HUES6 (cell line): Measurements from ENCODE around the gene AP3D1.
"Not testable (repeated sequence)": the region's sequence is repeated elsewhere in the genome, so short reads cannot be mapped to it uniquely, and the experiment has no call there.

Experiments used
- H3K27ac ChIP-seq: 2 replicates; pipeline ENCODE4 v1.7.0; 2013; ENCODE audit warnings: low read depth, mild to moderate bottlenecking, low read length, inconsistent platforms
- H3K27me3 ChIP-seq: 2 replicates; pipeline ENCODE4 v1.6.1; 2013; ENCODE audit warnings: low read length; ENCODE audit not compliant: control insufficient read depth, insufficient read depth
- H3K36me3 ChIP-seq: 2 replicates; pipeline ENCODE4 v1.6.1; 2013; ENCODE audit warnings: low read length; ENCODE audit not compliant: control insufficient read depth, insufficient read depth
- H3K4me1 ChIP-seq: 2 replicates; pipeline ENCODE4 v1.6.1; 2013; ENCODE audit warnings: low read length; ENCODE audit not compliant: control insufficient read depth, insufficient read depth
- H3K4me3 ChIP-seq: 2 replicates; pipeline ENCODE4 v1.5.1; 2013; ENCODE audit warnings: low read depth, low read length
- H3K9ac ChIP-seq: one replicate; pipeline ENCODE4 v1.6.1; 2013; ENCODE audit warnings: mild to moderate bottlenecking, low read length
- H3K9me3 ChIP-seq: 2 replicates; pipeline ENCODE4 v1.6.1; 2013; ENCODE audit warnings: low read depth, low read length; ENCODE audit not compliant: control insufficient read depth, insufficient read depth

Gene AP3D1

GRCh38 chr19:2089727-2090053 is 61.7 kb downstream of the AP3D1 start:
- H3K9me3 ChIP-seq: no peaks in the 10 kb centered on the region
- no peaks in the 10 kb centered on the region; the same call in 1 of the 2 replicates for H3K36me3 ChIP-seq
- H3K9ac ChIP-seq: peak overlapping the region; percentile 47
- H3K27ac ChIP-seq: 0 out of 2 replicates have a peak overlapping the region, but pooled peaks have one; percentile 51
- no peaks in the 10 kb centered on the region for H3K27me3 ChIP-seq
- peaks cover 23% of the 10 kb centered on the region for H3K4me1 ChIP-seq
- no peak overlapping the region for H3K4me3 ChIP-seq

DNA sequence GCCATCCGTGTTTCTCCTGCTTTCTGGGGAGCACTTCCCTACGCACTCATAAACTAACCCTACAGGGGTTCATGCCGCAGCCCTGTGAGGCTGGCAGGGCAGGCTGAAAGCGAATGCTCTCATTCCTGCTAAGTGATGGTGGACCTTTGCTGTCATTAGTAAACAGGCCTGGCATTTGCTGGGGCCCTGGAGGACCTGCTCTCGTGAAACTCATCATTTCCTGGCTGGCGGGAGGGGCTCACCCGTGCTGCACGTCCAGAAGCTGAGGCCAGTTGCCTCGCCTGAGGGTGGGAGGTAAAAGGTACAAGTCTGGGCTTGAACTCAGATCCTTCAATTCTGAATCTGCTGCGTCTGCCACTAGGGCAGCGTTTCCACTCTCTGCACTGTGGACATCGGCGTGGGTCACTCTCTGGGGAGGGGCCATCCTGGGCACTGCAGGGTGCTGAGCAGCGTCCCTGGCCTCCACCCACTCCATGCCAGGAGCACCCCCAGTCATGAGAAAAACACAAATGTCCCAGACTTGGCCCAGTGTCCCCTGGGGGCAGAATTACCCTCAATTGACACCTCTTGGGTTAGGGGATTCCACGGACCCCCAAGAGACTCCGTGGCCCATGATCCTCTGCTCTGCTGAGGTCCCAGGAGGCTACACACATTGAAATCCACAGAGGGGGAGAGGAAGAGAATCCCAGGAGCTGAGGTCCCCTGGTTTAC is 62.2 kb downstream of the AP3D1 start:
- H3K9me3 ChIP-seq: no peaks in the 10 kb centered on the region
- peaks cover 23% of the 10 kb centered on the region for H3K4me1 ChIP-seq
- no peaks in the 10 kb centered on the region; the same call in 1 of the 2 replicates for H3K36me3 ChIP-seq
- peak overlapping the region; percentile 47 for H3K9ac ChIP-seq
- H3K27me3 ChIP-seq: no peaks in the 10 kb centered on the region
- 0 out of 2 replicates have a peak overlapping the region, but pooled peaks have one; percentile 51 for H3K27ac ChIP-seq
- H3K4me3 ChIP-seq: no peak overlapping the region

DNA sequence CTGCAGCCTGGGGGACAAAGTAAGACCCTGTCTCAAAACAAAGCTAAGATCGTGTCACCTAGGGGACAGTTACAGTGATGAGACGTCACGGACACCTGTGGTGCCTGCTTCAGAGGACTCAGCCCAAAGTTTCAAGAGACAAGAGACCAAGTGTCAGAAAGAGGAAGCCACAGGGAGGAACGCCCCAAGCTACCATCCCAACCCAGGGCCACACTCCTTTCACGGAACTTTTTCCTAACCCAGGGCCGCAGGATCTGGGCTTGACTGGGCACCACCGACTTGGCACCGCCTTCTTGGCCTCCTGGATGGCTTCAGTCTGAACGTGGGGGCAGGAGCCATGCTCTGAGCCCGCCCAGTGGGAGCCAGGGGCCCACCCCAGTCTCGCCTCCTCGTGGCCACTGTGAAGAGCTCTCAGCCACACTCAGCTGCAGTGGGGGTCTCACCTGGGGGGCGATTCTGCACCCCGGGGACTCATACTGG is 63.7 kb downstream of the AP3D1 start:
- Histone ChIP-seq H3K4me1 (peaks cover 23% of the 10 kb centered on the region), H3K27me3 (no peaks in the 10 kb centered on the region), H3K4me3 (no peak overlapping the region), H3K9me3 (no peaks in the 10 kb centered on the region), H3K36me3 (no peaks in the 10 kb centered on the region; the same call in 1 of the 2 replicates), H3K27ac (no peak overlapping the region), H3K9ac (no peak overlapping the region)

- H3K4me1 ChIP-seq: peaks cover 23% of the 10 kb centered on the region
- not testable (repeated sequence) for H3K9me3 ChIP-seq, H3K4me3 ChIP-seq, H3K9ac ChIP-seq, H3K36me3 ChIP-seq, H3K27me3 ChIP-seq, H3K27ac ChIP-seq
Measured at GRCh38 chr19:2086695-2087620, 64.4 kb downstream of the AP3D1 start.

- H3K9ac ChIP-seq: no peak overlapping the region
- no peak overlapping the region for H3K4me3 ChIP-seq
- H3K27ac ChIP-seq: no peak overlapping the region
Measured at GRCh38 chr19:2084993-2085720, 66.2 kb downstream of the AP3D1 start.

GRCh38 chr19:2083174-2083854 is 68.1 kb downstream of the AP3D1 start:
- Histone ChIP-seq H3K9me3 (no peaks in the 10 kb centered on the region), H3K9ac (no peak overlapping the region), H3K36me3 (peaks cover 7% of the 10 kb centered on the region), H3K27me3 (no peaks in the 10 kb centered on the region), H3K4me3 (no peak overlapping the region), H3K4me1 (no peaks in the 10 kb centered on the region), H3K27ac (no peak overlapping the region)

More at GRCh38 chr19:2084993-2085720, 66.2 kb downstream of the AP3D1 start:
- H3K36me3 ChIP-seq: no peaks in the 10 kb centered on the region; the same call in 1 of the 2 replicates
- no peaks in the 10 kb centered on the region for H3K27me3 ChIP-seq
- H3K4me1 ChIP-seq: peaks cover 14% of the 10 kb centered on the region
- no peaks in the 10 kb centered on the region for H3K9me3 ChIP-seq

DNA sequence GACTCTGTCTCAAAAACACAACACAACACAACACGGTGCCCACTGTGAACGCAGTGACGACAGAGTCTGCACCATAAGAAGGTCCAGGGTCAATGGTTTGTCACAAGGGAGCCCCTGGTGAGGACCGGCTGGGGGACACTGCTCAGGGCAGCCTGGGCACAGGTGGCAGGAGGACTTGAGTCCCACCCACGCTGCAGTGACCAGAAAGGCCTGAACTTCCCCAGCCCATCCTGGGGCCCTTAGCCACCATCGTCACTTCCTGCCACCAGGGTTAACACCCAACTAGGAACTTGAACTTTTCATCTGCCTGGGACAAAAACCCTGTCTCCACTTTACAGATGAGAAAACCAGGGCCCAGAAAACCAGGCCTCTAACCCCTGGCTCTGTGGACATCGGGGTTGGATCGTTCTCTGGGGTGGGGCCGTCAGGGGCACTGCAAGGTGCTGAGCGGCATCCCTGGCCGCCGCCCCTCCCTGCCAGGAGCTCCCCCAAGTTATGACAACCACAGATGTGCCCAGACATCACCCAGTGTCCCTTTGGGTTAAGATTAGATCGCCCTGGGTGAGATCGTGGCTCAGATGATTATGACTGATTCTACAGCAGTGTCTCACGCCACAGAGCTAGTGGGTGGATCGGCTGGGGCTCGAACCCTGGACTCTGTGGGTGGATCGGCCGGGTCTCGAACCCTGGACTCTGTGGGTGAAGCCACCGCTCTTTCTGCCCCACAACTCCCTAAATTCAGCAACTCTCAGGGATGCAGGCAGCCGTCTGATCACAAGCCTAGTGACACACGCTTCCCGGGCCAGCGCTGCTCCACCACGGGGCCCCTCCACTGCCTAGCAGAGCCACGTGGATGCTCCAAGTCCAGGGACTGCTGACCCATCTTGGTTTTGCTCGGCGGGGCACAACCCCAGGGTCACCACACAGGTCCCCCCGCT is 69.2 kb downstream of the AP3D1 start:
- Histone ChIP-seq H3K9ac (no peak overlapping the region), H3K4me1 (no peaks in the 10 kb centered on the region), H3K27ac (no peak overlapping the region), H3K36me3 (peaks cover 17% of the 10 kb centered on the region), H3K4me3 (no peak overlapping the region), H3K27me3 (no peaks in the 10 kb centered on the region), H3K9me3 (no peaks in the 10 kb centered on the region)

GRCh38 chr19:2080336-2080988 is 70.9 kb downstream of the AP3D1 start:
- Histone ChIP-seq H3K4me3 (no peak overlapping the region), H3K9me3 (no peaks in the 10 kb centered on the region), H3K9ac (no peak overlapping the region), H3K27ac (no peak overlapping the region), H3K4me1 (no peaks in the 10 kb centered on the region), H3K36me3 (peaks cover 24% of the 10 kb centered on the region), H3K27me3 (no peaks in the 10 kb centered on the region)

DNA sequence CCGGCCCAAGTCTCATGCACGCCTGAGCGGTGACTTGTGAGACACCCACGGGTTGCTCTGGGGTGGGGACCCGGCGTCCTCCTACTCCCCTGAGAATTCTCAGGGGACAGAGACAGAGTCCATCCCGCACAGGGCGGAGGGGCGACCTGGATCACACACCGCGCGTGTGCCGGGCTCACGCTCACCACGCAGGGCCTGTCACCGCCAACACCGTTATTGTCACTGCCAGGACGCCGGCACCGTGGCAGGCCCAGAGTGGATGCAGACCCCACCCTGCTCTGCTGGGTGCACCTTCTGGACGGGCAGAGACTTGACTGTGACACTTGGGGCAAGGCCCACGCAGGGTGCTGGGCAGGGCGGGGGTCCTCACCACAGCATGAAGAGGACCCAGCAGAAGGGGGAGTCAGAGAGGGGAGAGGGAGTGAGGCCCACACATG is 71.5 kb downstream of the AP3D1 start:
- Histone ChIP-seq H3K9ac (no peak overlapping the region), H3K36me3 (peaks cover 25% of the 10 kb centered on the region)

More for the DNA sequence above, 71.5 kb downstream of the AP3D1 start:
- no peaks in the 10 kb centered on the region for H3K27me3 ChIP-seq
- H3K4me1 ChIP-seq: no peaks in the 10 kb centered on the region
- no peak overlapping the region for H3K27ac ChIP-seq
- no peaks in the 10 kb centered on the region for H3K9me3 ChIP-seq
- no peak overlapping the region for H3K4me3 ChIP-seq
